Measurements from ENCODE around the gene PHACTR4. TPM values are rescaled to one million over a fixed set of nuclear protein-coding genes. Genes with fewer than 3 reads are reported as not detected.

The PHACTR4 gene
- total RNA-seq, 2 donors from 2014 or later = 38.9 to 45.0 TPM

DNA sequence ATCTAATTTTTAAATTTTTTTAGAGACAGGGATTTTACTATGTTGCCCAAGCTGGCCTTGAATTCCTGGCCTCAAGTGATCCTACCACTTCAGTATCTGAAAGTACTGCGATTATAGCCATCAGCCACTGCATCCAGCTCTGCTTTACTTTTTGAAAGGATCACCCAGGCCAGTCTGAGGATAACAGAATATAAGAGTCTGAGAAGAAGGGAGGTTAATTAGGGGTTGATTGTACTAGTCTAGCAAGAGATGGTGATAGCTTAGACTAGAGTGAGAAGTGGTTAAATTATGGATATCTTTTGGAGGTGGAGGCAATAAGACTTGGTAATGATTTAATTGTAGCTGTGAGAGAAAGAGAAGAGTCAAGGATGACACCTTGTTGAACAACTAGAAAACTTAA, 32.2 kb downstream of the PHACTR4 start:
- Histone ChIP-seq H3K27ac (no peak overlapping the region), H3K27me3 (replicated peaks; ENCODE audit: insufficient read depth) (no peaks in the 10 kb centered on the region), H3K9me3 (no peaks in the 10 kb centered on the region), H3K36me3 (no peaks in the 10 kb centered on the region), H3K4me1 (replicated peaks) (no peaks in the 10 kb centered on the region), H3K4me3 (no peak overlapping the region)
- intact Hi-C loops (cut with DNase I) = no loop called here
- TF ChIP-seq POLR2AphosphoS5 (IDR thresholded peaks at IDR 0.05) (no peak), POLR2A (IDR thresholded peaks at IDR 0.05) (no peak), CTCF (IDR thresholded peaks at IDR 0.05) (no peak)
- DNase-seq (ENCODE audit: low spot score) = no peak
- WGBS = 100% methylated on average over 1 of the region's 1 CpG

DNA sequence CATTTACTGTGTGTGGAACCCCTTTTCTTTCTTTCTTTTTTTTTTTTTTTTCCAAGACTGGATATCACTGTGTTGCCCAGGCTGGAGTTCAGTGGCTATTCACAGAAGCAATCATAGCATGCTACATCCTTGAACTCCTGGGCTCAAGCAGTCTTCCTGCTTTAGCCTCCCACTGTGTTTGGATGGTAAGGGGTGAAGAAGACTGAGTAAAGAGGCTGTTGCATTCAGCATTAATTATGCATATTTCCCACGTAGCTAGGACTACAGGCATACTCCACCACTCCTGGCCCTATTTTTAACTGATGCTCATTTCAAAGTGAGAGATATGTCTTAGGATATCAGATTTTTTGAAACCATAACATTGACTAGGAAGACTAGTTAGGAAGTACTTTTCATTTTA, 39.5 kb downstream of the PHACTR4 start:
- 77% methylated on average over 1 of the region's 1 CpG for WGBS
- Histone ChIP-seq H3K36me3 (no peaks in the 10 kb centered on the region), H3K9me3 (no peaks in the 10 kb centered on the region), H3K27me3 (replicated peaks; ENCODE audit: insufficient read depth) (no peaks in the 10 kb centered on the region), H3K4me3 (no peak overlapping the region), H3K27ac (no peak overlapping the region), H3K4me1 (replicated peaks) (no peaks in the 10 kb centered on the region)
- intact Hi-C loops (cut with DNase I) = loop anchor here (5.0 kb wide), 2 partner anchors 88 to 193 kb away; no protein-coding TSS in a partner anchor
- TF ChIP-seq POLR2A (IDR thresholded peaks at IDR 0.05) = no peak
- TF ChIP-seq POLR2AphosphoS5 (IDR thresholded peaks at IDR 0.05) = no peak
- TF ChIP-seq CTCF (IDR thresholded peaks at IDR 0.05) = no peak
- no peak for DNase-seq (ENCODE audit: low spot score)

DNA sequence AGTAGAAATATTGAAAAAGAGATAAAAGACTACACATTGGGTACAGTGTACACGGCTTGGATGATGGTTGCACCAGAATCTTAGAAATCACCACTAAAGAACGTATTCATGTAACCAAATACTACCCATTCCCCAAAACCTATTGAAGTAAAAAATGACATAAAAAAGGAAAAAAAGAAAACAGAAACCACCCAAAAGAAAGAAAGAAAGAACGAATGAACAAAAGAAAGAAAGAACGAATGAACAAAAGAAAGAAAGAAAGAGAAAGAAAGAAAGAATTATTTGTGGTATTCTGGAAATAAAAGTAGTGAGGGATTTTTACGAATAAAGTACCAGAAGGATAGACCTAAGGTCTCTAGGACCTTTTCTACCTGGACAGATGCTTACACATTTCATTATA, 42.1 kb downstream of the PHACTR4 start:
- Histone ChIP-seq H3K4me1 (replicated peaks) (no peaks in the 10 kb centered on the region), H3K27ac (no peak overlapping the region), H3K27me3 (replicated peaks; ENCODE audit: insufficient read depth) (no peaks in the 10 kb centered on the region), H3K9me3 (no peaks in the 10 kb centered on the region), H3K36me3 (no peaks in the 10 kb centered on the region), H3K4me3 (no peak overlapping the region)
- intact Hi-C loops (cut with DNase I) = no loop called here
- DNase-seq (ENCODE audit: low spot score) = no peak
- TF ChIP-seq CTCF (IDR thresholded peaks at IDR 0.05) (no peak), POLR2AphosphoS5 (IDR thresholded peaks at IDR 0.05) (no peak), POLR2A (IDR thresholded peaks at IDR 0.05) (no peak)
- 83% methylated on average over 5 of the region's 5 CpGs for WGBS

DNA sequence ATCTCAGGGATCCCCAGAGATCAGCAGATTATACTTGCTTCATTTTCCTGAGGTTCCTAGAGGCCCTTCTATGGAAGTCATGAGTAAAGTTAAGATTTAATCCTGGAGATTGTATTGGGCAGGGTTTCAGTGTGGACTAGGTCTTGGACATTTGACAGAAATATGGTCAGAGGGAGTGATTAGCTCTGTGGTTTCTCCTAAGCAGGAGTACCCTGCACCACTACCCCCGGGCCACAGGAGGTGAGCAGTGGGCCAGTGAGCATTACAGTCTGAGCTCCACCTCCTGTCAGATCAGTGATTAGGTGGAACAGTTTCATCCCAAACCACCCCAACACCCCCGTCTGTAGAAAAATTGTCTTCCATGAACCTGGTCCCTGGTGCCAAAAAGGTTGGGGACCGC, 43.2 kb downstream of the PHACTR4 start:
- Histone ChIP-seq H3K27me3 (replicated peaks; ENCODE audit: insufficient read depth) (no peaks in the 10 kb centered on the region), H3K36me3 (no peaks in the 10 kb centered on the region), H3K27ac (no peak overlapping the region), H3K4me3 (no peak overlapping the region), H3K4me1 (replicated peaks) (no peaks in the 10 kb centered on the region), H3K9me3 (no peaks in the 10 kb centered on the region)
- intact Hi-C loops (cut with DNase I) = no loop called here
- DNase-seq (ENCODE audit: low spot score) = no peak
- WGBS = 84% methylated on average over 3 of the region's 3 CpGs
- no peak for TF ChIP-seq CTCF (IDR thresholded peaks at IDR 0.05)
- TF ChIP-seq POLR2AphosphoS5 (IDR thresholded peaks at IDR 0.05) = no peak
- TF ChIP-seq POLR2A (IDR thresholded peaks at IDR 0.05) = no peak

DNA sequence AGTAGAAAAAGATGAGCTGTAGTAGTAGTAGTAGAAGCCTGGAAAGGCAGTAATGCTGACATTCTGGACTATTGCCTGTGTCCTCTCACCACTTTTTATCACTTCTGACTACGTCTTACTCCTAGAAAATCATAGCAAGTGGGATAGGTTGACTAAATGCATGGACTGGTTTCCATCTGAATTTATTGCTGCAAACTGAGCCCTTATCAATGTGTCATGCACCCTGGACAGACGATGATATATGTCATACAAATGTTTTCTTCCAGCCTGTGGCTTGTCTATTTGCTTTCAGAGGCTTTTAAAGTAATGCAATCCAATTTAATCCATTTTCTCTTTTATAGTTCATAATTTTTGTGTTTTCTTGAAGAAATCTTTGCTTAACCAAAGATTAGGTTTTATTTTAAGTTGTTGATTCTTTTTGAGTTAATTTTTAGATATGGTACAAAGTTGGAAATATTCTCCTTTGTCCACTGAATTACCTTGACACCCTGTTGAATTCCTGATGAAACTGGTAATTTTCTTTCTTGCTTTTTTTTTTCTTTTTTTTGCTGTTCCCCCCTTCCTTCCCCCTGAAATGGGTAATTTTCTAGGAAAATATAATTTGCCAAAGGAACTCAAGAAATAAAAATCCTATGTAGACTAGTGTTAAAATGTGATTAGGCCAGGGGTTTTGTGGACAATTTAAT, 47.1 kb downstream of the PHACTR4 start:
- H3K9me3 ChIP-seq = no peaks in the 10 kb centered on the region
- H3K27ac ChIP-seq = no peak overlapping the region
- H3K4me3 ChIP-seq = no peak overlapping the region
- 54% methylated on average over 2 of the region's 2 CpGs for WGBS
- intact Hi-C loops (cut with DNase I) = no loop called here
- H3K36me3 ChIP-seq = no peaks in the 10 kb centered on the region
- TF ChIP-seq POLR2A (IDR thresholded peaks at IDR 0.05) (no peak), POLR2AphosphoS5 (IDR thresholded peaks at IDR 0.05) (no peak), CTCF (IDR thresholded peaks at IDR 0.05) (no peak)
- H3K27me3 ChIP-seq (replicated peaks; ENCODE audit: insufficient read depth) = no peaks in the 10 kb centered on the region
- DNase-seq (ENCODE audit: low spot score) = no peak
- H3K4me1 ChIP-seq (replicated peaks) = no peaks in the 10 kb centered on the region
